IMR-90 (cell line): ENCODE results near the gene LRIG1.

Experiments used
- CTCF ChIP-seq: conservative IDR thresholded peaks from 2 replicates; pipeline ENCODE4 v1.5.1; 2012; ENCODE audit warnings: mild to moderate bottlenecking, low read depth, low read length, improper control_type of control experiment
- POLR2A ChIP-seq: IDR thresholded peaks from 2 replicates; pipeline ENCODE4 v1.6.1; 2012; ENCODE audit warnings: mild to moderate bottlenecking, low read depth, low read length
- RCOR1 ChIP-seq: IDR thresholded peaks from 2 replicates; pipeline ENCODE4 v1.6.1; 2012; ENCODE audit warnings: mild to moderate bottlenecking, low read length, improper control_type of control experiment; ENCODE audit not compliant: insufficient replicate concordance
- RFX5 ChIP-seq: IDR thresholded peaks from 2 replicates; pipeline ENCODE4 v1.8.0; 2012; ENCODE audit warnings: low read depth, mild to moderate bottlenecking, low read length, moderate library complexity
- SMC3 ChIP-seq: fragments of 150-350 bp; IDR thresholded peaks from 2 replicates; pipeline ENCODE4 v1.6.1; 2016; ENCODE audit warnings: low read depth, mild to moderate bottlenecking, antibody characterized with exemption, low read length, moderate library complexity

- no peak for TF ChIP-seq CTCF
- TF ChIP-seq POLR2A: no peak
- no peak for TF ChIP-seq RFX5
- TF ChIP-seq RCOR1: no peak
- no peak for TF ChIP-seq SMC3
Observed at GRCh38 chr3:66379565-66379964, 121.3 kb downstream of the LRIG1 start.
